Umbilical cord (tissue), 2 donors: ENCODE results near the gene DNAJB1. TPM values are rescaled to one million over a fixed set of nuclear protein-coding genes. Genes with fewer than 3 reads are reported as not detected.

Source experiments
- DNase-seq: peaks from one replicate; pipeline ENCODE4 v3.0.0-alpha.2; 2015; ENCODE audit warnings: low spot score
- total RNA-seq: library from RNA; depleted of rRNA; stranded (reverse); fragments of >200 nt; gene quantifications from one replicate; pipeline ENCODE4 v1.2.3, GENCODE V29; 2014; ENCODE audit warnings: low replicate concordance; ENCODE audit not compliant: insufficient read depth

DNAJB1 gene
- total RNA-seq, 1 donor from 2014 or later, result 40.2 TPM

DNA sequence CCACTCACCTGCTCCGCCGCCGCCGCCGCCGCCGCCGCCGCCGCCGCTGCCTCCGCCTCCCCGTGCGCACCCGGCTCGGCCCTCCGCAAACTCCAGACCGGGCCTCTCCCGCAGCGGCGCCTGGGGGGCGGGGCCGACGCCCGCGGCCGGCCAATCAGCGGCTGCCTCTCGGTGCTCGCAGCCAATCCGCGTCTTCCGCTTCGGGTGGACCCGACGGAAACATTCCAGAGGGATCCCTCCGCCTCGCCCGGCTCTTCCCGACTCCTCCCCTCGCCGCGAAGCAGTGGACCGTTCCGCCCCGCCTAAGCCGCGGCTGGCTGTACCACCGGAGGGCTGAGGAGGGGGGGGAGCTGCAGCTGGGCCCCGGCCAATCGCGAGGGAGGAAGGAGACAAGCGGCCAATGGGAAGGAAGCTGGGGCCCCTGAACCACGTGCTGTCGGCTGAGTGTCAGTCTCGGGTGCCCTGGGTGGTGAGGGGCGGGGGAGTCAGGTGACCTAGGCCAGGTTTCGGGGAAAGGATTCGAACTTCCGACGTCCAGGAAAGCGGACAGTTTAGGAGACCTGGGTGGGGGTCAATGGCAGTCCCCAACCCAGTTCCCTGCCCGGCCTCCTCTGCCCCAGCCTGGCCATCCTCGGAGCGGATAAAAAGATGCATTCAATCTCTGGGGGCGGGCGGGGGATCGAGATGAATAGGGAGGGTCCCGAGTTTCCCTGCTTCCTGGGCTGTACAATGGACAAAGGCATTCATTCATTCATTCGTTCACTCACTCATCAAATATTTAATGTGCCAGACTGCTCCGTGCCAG is 22.0 kb downstream of the DNAJB1 start, which contains the start of gene GIPC1:
GIPC1 (minus strand) TSS at position 99 of the 805 bp plus-strand sequence. CDS start 13,151 bp downstream, outside the sequence.
- peak; percentile 99 for DNase-seq

DNA sequence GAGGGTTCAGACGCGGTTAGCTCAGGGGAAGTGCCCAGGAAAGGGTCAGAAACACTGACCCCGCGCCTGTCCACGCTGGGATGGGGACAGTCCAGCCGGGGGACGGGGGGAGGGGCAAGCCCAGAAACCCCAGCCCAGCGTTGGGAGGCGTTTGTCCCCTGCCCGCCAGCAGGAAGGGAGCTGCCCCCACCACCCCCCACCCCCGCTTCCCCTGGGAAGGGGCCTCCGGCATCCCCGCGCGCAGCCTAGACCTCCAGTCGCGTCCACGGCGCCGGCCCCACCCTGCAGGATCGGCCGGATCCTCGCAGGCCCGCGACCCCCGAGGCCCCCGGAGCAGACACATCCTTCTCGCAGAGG is 22.5 kb downstream of the DNAJB1 start:
- no peak for DNase-seq

GRCh38 chr19:14494910-14495671 is 23.1 kb downstream of the DNAJB1 start:
- no peak for DNase-seq

DNA sequence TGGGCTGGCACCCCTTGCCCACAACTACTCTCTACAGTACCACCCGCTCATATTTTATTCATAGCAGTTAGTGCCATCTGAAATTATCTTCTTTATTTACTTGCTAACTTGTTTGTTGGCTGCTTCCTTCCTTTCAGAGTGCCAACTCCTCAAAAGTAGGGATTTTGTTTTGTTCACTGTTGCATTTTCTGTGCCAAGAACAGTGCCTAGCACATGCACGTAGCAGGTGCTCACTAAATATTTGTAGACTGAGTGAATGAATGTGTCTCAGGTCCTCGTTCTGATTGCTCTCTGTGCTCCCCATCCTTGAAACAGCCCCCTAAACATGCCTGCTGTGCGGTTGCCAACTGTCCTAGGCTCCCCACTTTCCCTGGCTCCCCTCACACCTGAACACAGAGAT is 23.8 kb downstream of the DNAJB1 start:
- DNase-seq, result no peak

DNA sequence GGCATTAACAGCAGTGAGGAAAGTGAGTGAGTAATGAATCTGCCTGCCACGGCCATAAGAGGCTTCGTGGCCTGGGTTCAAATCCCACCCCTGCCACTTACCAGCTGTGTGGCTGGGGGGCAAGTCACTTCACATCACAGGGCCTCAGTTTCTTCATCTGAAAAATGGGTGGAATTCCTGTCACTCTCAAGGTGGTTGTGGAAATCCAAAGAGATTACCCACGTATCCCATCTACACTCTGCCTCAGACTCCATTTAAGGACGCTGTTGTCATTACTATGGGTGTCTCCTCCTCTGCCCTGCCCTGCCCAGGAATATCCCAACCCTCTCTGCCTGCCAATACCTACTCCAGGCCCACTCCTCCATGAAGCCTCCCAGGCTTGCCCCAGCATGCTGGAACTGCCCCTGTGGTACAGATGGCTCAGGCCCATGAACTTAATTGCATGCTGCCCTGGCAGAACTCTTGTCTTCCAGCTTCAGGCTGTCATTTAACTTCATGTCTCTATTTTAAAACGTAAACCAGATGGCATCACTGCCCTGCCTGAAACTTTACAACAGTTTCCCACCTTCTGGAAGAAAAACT is 25.4 kb downstream of the DNAJB1 start:
- no peak for DNase-seq

DNA sequence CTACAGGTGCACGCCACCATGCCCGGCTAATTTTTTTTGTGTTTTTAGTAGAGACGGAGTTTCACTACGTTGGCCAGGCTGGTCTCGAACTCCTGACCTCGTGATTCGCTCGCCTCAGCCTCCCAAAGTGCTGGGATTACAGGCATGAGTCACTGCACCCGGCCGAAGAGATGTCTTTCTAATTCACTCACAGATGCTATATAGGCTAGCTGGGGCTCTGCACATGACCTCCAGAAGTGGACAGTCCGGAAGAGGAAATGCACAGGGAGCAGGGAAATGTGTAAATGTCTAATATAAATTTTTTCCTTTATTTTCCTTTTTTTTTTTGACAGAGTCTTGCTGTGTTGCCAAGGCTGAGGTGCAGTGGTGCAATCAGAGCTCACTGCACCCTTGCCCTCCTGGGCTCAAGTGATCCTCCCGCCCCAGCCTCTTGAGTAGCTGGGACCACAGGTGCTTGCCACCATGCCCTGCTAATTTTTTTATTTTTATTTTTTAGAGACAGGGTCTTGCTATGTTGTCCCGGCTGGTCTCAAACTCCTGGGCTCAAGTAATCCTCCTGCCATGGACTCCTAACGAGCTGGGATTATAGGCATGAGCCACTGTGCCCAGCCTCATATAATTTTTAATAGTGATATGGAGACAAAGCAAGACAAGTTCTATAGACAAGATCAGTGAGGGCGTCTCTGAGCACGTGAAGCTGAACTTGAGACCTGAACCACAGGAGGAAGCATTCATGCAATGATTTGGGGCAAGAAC is 30.6 kb downstream of the DNAJB1 start:
- DNase-seq, result no peak

GRCh38 chr19:14482172-14482941 is 35.8 kb downstream of the DNAJB1 start:
- no peak for DNase-seq

- DNase-seq, result no peak
Observed at GRCh38 chr19:14480700-14481079, 37.5 kb downstream of the DNAJB1 start.

- no peak for DNase-seq
Observed at GRCh38 chr19:14479975-14480699, 38.1 kb downstream of the DNAJB1 start.

DNA sequence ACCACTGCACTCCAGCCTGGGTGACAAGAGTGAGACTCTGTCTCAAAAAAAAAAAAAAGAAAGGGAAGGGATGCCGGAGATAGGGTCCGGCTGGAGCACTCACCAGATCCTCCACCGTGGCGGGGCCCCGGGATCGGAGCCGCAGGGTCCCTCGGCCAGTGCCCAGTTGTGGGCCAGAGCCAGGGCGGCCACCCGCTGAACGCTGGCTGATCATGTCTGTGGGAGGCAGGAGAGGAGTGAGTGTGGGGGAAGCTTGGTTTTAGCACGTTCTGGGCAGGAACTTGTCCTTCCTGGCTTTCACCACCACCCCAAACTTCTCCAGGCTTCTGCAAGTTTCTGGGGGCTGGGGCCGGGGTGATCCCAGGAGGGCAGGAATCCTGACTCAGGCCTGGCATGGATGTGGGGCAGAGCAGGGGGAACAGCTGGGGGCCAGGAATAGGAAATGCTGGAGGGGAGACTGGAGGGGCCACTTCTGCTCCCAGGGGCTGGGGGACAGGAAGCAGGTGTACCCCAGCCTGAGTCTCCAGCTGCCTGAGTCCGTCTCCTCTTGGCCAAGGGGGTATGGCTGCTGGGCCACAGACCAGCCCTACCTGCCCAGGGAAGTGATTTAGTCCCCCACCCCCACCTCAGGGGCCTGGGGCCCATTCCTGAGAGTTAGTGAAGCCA is 38.8 kb downstream of the DNAJB1 start:
- no peak for DNase-seq

DNA sequence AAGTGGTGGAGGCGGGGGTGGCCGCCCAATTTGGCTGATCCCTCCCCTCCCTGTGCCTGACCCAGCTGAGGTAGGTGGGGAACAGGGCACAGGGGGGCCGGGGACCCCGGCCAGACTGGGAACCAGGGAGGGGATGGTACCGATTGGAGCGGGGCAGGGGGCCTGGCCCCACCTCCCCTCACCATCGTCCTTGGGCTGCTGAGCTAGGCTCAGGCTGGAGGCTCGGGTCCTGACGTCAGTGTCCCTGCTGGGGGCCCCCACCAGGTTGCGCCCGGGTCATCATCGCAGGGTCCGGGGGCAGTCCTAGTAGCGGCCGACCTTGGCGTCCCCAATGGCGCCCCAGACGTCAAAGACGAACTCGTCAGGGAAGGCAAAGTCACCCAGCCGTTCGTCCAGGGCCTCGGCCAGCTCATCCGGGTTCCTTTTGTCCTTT is 40.1 kb downstream of the DNAJB1 start:
- DNase-seq, result no peak

DNA sequence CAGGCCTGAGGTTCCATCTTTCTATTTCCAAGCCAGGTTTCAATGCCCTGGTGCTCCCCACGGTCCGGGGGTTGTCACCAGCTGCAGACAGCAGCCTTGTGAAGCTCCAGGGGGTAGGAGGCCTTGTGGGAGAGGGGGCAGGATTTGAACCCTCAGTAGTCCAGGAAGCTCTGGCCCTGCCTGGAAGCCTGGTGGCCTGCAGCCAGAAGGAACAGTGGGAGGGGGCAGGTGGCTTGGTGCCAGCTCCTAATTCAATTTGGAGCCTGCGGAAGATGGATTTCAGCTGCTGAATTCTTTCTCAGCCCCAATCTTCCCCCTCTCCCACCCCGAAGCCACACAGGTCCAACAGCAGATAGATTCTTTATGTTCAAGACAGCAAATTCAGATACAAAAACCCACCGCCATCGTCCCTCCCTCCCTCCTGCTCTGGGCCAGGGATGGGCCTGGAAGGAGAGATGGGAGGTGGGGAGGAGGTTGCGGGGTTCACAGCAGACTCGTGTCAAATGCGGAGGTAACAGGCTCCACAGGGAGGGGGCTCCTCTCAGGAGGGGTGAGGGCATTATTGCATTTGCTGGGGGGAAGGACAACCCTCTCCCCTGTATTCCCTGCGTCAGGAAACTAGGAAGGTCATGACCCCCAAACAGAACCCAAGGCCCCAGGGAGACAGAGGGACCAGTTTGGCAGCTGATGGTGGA is 40.6 kb downstream of the DNAJB1 start:
- DNase-seq, result peak; percentile 38

GRCh38 chr19:14476673-14477401 is 41.4 kb downstream of the DNAJB1 start:
- peak; percentile 66 for DNase-seq

DNA sequence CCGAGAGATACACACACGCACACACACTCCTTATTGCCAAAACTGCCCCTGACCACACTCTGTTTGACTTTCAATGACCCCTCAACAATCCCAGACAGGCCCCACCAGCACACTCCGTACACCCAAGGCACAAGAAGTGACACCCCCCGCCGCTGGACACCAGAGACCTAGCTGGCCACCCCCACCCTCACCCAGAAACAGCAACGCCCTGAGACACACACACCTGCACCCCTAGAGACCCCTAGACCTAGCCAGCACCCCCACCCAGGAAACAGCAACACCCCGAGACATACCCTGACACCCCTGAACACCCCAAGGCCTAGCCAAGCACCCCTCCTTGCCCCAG is 41.9 kb downstream of the DNAJB1 start:
- DNase-seq, result no peak

DNA sequence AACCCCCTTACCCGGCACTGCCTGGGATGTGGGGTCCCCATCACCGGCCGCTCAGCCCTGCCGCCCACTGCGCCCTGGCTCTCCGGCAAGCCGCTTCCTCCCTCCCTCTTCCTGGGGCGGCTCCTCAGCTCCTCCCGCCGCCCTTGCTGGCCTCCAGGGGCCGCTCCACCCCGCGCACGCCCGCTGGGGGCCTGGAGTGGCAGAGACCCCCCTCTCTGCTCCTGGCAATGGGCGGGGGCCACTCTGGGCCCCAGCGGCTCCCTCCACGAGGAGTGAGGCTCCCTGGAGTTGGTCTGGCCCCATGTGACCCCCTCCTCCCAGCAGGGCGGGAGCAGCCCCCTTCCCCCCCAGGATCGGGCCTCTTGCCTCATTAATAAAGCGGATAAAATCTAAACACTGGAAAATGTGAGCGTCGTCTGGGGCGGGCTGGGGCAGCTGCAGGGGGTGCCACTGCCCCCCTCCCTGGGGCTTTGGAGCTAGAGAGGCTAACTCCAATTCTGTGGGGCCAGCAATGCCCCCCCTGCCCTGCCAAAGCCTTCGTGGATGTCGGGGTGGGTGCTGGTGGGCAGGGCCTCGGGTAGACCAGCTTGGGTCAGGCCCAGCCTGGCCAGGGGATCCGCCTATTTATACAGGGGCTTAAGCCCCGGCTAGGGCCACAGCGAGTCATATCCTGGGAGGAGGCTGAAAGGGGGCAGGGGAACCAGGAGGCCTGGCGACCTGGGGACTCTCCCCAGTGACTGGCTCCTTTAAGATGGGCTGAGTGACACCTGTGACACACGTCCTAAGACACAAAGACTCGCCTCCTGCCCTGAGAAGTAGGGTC is 42.7 kb downstream of the DNAJB1 start, which contains the start of gene PTGER1:
PTGER1 (minus strand) TSS at position 104 of the 823 bp plus-strand sequence. CDS start 1,034 bp downstream, outside the sequence.
- no peak for DNase-seq

DNA sequence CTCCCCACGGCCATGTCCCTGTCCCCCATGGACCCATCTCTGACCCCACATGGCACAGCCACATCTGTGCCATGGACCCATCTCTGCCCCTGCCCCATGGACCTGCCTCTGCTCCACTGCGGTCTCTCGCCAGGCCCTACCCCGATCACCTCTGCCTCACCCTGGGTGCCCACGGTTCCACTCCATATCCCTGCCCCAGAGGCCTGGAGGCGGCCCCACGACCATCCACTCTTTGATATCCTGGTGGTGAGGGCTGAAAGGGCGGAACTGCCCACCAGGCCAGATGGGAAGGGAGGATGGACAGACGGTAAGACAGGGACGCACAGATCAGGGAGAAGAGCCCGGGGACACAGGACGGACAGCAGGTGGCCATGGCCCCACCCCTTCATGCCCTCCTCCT is 43.4 kb downstream of the DNAJB1 start:
- no peak for DNase-seq

DNA sequence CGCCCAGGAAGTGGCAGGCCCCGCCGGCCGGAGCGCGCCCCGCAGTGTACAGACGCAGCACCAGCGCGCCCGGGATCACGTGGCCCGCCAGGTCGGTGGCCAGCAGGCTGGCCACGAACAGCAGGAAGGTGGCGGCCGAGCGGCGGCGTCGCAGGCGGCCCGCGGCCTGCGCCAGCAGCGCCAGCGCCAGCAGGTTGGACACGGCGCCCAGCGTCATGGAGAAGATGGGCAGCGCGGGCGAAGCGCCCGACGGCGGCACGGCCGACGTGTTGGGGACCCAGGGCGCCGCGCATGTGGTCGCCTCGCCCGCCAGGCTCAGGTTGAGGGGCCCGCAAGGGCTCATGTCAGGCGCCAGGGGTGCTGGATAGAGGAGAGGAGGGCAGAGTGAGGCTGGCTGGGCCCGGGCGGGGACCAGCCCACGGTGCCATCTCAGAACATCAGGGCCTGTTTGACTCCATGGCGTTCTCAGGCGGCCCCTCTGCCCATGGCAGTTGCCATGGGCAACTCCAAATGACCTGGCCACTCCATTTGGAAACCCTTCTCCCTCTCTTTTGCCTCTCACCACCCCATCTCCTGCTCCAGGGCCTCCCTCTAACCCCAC is 44.1 kb downstream of the DNAJB1 start:
- no peak for DNase-seq
